NCI-H69 (cell line): ENCODE data around the gene RAMP1.
"Not testable (repeated sequence)": the region's sequence is repeated elsewhere in the genome, so short reads cannot be mapped to it uniquely, and the experiment has no call there.

Source experiments
- DNase-seq: peaks from one replicate; lab custom pipeline; 2025; lab: John Stamatoyannopoulos, UW

RAMP1 gene

DNA sequence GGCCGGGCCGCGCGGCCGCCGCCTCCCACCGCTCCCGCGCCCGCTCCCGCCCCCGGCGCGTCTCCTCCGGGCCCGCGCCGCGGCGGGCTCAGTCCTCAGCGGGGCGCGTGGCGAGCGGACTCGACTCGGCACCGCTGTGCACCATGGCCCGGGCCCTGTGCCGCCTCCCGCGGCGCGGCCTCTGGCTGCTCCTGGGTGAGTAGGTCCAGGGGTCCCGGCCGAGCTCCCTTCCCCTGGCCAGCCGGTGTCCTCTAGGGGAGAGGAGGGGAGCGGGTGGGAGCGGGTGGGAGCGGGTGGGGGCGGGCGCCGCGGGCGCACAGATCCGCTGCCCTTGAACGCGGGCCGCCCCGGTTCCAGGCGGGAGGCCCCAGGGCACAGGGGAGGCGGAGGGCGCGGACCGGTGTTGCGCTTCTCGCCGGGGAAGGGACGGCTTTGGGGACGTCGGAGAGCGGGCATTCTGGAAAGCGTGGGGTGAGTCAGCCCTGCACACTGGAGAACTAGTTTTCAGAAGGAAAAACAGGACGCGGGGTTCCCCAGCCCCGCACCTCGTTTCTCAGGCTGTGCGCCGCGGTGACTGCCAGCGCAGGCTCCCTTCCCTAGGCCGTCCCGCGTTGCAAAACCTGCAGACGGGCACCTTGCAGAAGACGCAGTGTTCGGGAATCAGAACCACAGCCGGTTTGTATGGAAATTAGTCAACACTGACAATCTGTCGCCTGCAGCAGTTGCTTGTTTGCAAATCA, at the start of gene RAMP1:
TSS of gene RAMP1 (plus strand) at position 91 of the 740 bp plus-strand sequence. CDS start at position 144, 53 bp downstream.
- peak; percentile 49 for DNase-seq

DNA sequence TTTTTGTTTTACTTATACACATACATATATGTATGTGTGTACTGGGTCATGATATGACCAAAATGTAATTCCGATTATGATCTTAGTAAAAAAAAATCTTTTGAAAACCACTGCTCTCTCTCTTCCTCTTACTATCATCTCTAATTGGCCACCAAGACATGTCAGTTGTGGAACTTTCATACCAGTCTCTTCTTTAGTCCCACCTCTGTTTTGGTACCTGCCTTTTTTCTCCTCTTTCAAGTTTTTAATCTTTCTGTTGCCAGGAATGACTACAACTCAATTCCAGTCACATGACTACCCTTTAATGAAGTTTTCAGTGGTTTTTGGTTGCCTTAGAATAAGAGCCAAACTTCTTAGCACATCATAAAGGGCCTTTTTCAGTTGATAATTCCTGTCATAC, 43.8 kb upstream of the RAMP1 start:
- DNase-seq = no peak

DNA sequence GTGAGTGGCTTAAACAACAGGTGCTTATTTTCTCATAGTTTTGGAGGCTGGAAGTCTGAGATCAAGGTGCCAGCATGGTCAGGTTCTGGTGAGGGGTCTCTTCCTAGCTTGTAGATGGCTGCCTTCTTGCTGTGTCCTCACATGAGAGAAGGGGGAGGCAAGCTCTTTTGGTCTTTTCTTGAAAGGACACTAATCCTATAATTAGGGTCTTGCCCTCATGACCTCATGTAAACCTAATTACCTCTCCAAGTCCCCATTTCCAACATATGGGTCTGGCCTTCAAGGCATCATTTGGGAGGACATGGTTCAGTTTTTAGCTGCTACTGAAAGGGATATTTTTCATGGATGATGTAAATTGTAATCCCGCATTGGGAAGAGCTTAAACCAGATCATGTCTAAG, 42.9 kb upstream of the RAMP1 start:
- DNase-seq = no peak

DNA sequence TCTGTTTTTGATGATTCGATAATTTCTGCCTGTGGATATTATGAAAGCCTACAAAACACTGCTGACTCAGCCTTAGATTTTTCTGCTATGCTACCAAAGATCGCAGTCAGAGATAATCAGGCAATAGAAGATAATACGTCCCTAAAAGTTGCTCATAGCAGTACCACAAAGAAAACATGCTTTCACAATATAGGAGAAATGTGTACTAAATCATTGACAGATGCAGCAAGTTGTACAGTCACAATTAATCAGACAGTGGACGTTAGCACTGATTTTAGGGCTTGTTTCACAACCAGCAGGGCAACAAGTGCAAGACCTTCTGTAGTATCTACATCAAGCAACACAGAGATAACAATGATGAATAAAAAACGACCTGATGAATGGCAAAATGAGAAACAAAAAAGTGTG, 41.4 kb upstream of the RAMP1 start:
- no peak for DNase-seq

DNA sequence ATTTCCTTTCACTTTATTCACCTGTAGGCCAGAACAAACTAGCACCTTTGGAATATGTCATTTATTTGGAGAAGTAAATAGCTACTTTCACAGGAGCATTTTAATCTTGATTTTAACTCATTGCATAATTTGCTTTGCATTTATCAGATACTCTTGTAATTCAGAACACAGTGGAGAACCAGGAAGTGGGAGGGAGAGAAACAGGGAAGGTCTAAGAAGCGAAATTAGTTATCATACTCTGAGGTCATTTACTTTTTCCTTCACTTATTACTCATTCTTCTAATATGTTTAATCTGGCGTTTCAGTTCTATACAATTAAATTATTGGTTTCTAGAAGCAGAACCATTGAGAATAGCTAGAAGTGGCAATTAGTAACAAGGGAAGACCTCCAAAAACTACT, 40.2 kb upstream of the RAMP1 start:
- DNase-seq = no peak

DNA sequence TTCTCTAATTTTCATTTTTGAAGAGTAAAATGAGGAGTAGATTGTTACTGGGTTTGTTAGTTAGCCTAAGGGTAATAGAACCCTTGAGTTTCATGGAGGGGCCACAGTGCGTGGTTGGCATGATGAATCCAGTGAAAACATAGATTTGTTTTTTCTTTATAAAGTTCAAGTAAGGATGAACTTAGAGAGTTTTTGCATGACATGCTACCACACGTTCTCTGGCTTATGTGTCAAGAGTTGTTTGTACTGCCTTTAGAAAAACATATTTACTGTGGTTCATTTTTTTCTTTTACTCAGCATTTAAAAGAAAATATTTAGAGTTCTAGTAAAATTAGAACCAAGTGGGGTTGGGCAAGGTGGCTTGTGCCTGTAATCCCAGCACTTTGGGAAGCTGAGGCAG, 39.0 kb upstream of the RAMP1 start:
- no peak for DNase-seq

DNA sequence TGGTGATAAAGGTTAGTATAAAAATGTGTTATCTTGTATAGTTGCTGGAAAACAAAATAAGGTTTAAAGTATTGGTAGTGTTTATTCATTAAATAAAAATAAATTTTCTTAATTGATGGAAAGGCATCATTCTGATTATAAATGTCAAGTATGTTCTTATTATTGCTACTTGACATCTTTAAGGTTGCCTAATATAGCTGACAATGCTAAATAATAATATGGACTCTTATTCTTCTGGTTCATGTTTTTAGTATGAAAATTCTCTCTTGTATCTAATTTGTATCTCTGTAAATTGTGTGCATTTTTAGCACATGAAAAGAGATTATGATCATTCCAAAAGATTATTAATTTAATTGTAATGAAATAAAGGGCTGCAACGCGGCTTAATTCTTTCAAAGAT, 35.9 kb upstream of the RAMP1 start:
- no peak for DNase-seq

DNA sequence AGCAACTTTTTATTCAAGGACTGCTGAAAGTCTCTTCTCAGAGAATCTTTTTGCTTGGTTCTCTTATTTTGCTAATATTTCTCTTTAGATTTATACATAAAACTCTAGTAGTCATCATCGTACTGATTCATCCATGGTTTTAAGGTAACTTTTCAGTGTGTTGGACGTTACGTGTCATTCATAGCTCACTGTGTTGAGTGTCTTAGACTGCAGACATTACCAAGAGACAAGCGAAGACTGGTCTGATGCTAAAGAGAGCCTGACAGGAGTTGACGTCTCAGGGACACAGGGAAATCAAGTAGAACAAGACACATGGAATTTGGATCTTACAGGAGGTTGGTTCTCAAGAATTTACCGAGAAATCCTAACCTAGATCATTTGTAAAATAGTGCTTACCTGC, 35.3 kb upstream of the RAMP1 start:
- peak; percentile 12 for DNase-seq

DNA sequence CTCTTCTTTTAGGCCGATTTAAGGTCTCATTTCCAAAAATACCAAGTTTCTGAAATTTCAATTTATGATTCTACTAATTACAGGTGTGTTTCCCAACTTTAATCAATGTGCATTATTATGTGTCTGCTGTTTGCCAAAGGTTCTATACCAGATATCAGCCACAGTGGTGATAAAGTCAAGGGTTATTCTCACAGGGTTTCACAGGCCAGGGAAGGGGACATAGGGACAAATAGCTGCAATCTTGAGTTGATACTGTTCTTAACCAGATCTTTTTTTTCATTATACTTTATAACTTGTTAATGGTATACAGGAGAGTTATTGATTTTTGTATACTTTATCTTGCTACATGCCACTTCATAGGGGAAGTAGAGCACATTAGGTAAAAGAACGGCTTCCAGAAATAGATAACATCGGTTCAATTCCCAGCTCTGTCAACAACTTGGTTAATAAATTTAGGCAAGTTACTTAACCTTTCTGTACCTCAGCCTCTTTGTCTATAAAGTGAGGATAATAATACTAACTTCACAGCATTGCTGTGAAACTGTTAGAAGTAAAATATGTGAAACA, 31.9 kb upstream of the RAMP1 start:
- no peak for DNase-seq

DNA sequence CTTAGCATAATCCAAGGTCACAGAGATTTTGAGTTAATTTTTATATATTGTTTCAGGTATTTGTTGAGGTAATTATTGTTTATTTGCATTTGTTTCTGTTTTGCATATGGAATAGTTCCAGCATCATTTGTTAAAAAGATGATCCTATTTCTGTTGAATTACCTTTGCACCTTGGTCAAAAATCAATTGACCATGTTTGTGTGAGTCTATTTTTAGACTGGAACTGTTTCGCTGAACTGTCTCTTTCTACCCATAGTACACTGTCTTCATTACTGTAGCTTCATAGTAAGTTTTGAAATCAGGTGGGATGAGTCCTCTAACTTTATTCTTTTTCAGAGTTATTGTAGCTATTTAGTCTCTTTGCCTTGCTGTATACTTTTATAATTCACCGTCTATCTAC, 28.9 kb upstream of the RAMP1 start:
- no peak for DNase-seq

DNA sequence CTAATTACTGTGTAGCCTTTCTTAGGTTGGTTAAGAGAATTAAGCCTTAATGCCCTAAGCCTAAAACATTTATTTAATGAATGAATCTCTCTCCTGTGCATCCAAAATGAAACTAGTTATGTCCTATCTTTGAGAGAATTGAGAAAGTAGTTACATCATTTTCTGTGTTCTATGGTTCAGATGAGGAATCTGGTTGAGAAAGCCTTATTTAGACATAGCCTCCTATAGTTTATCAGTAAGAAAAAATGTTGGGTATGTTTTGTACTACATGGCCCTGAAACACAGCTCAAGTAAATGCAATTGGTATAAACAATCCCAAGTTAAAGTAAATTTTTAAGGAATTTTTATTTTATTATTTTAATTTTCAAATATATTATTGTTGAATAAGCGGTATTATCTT, 25.9 kb upstream of the RAMP1 start:
- DNase-seq = no peak

DNA sequence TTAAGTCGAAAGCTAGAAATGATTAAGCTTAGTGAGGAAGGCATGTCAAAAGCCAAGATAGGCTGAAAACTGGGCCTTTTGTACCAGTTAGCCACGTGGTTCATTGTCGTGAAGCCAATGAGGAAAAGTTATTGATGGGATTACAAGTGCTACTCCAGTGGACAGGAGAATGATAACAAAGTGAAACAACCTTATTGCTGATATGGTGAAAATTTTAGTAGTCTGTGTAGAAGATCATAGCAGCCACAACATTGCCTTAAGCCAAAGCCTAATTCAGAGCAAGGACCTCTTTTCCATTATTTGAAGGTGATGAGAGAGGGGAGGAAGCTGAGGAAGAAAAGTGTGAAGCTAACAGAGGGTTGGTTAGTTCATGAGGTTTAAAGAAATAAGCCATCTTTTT, 24.1 kb upstream of the RAMP1 start:
- DNase-seq = no peak

DNA sequence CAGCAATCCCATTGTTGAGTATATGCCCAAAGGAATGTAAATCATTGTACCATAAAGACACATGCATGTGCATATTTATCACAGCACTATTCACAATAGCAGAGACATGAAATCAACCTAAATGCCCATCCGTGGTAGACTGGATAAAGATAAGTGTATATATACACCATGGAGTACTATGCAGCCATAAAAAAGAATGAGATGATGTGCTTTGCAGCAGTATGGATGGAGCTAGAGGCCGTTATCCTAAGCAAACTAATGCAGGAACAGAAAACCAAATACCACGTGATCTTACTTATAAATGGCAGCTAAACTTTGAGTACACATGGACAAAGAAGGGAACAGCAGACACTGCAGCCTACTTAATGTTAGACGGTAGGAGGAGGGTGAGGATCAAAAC, 18.4 kb upstream of the RAMP1 start:
- no peak for DNase-seq

DNA sequence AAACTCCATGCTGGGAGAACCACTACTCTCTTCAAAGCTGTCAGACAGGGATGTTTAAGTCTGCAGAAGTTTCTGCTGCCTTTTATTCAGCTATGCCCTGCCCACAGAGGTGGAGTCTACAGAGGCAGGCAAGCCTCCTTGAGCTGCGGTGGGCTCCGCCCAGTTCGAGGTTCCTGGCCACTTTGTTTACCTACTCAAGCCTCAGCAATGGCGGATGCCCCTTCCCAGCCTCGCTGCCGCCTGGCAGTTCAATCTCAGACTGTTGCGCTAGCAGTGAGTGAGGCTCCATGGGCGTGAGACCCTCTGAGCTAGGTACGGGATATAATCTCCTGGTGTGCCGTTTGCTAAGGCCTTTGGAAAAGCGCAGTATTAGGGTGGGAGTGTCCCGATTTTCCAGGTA, 10.5 kb upstream of the RAMP1 start:
- not testable (repeated sequence) for DNase-seq

DNA sequence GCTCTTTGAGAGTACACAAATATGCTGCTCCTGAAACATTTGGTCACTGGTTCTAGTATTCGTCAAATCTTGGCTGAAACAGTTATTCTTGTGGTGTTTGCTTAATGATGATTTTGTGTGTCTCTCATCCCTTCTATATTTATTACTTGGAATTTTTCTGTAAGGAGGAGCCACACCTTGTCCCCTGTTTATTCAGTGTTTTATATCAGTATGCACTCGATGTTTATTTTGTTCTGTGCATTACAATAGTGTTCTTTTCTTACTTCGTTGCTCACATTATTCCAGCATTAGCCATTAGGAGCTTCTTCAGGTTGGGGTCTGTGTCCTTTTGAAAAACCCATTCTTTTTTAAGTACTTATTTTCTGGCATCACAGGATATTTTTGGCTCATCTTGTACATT, 5.1 kb upstream of the RAMP1 start:
- DNase-seq = no peak

DNA sequence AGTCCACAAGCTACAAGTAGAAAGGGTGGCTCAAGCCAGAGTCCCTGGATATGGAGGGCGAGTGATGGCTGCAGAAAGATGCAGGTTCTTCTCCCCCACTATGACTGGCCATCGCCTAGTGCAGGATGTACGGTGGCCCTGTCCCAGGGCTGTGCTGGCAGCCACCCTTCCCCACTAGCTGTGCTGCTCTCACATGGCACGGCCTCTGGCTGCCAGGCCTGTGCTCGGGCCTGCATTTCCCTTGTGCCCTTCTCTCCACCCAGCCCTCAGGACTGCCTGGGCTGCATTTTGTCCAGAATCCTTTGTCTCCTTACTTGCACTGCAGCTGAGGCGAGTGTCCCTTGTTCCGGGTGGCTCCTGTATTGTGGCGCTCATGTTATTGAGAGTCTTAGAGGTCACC, 1.6 kb upstream of the RAMP1 start:
- no peak for DNase-seq

DNA sequence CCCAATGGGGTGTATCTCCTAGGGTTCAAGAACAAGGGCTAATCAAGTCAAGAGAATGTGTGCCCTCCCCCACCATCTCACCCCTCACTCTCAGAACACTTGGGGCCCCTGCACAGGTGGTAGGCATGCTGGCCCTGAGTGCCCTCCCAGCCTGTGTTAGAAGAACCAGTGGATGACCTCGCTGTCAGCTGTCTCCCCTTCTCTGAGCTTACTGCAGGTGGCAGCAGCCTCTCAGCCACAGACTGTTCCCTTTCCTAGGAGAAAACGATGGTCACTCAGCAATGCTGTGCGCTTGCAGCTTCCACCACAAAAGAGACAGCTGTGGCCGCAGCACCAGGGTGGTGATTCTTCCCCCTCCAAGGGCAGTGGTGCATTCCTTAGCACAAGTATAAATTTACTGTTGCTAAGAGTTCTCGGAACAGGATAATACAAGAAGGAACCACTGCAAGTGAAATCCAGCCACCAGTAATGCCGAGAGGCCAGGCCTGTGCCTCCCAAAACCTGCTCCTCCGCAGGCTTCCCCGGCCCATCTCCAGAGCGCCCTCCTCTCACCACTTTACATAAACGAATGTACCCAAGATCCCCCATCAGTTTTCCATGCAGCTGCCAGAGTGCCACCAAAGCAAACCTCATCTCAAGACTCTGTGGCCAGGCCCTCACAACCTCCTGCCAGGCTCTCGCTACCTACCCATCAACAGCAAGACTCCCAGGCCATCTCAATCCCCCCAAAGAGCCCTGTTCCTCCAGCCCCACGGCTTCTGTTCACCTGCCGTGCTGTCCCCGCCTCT, 935 bp upstream of the RAMP1 start:
- peak; percentile 75 for DNase-seq

DNA sequence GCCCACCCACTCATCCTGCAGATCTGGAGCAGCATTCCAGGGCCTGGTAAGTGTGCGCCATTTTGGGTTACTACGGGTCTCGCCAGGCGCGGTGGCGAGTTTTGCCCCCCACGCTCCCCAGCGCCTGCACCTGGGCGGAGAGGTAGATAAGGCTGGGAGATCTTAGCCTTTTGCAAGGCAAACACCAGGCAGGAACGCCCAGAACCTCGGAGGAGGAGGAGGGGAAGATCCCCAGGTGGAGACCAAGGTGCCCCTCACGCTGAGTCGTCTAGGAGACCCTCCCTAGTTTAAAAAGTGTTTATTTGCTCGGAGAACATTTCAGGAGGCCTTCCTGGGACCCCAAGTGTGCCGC, 365 bp upstream of the RAMP1 start:
- peak; percentile 10 for DNase-seq

DNA sequence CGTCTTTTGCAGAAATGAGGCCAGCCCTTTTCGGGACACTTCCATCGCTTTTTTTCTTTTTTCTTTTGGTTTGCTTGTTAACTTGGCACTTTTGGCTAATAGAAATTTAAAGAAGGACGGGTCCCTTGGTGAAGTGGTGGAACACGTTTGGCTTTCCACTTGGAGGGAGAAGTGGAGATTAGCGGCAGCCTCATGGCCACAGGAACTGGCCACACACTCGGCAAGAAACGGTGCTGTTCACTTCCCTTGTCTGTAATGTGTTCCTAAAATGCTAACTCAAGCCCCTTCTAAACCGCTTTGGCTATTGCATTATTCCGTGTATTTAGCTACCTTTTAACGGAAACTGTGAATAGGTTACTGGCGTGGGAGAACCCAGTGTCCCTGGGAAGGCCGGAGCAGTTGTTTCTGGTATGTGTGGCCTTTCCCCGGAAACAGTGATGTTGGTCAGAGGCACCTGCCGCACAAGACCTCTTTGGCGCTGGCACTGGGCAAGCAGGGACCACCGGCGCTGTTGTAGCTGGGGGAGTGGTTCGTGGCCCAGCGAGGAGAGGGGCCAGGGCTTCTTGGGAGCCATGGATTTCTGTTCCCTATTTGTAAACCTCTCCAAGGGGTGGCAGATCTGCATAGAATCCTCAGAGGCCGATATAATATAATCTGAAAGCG, 981 bp downstream of the RAMP1 start:
- DNase-seq = no peak

DNA sequence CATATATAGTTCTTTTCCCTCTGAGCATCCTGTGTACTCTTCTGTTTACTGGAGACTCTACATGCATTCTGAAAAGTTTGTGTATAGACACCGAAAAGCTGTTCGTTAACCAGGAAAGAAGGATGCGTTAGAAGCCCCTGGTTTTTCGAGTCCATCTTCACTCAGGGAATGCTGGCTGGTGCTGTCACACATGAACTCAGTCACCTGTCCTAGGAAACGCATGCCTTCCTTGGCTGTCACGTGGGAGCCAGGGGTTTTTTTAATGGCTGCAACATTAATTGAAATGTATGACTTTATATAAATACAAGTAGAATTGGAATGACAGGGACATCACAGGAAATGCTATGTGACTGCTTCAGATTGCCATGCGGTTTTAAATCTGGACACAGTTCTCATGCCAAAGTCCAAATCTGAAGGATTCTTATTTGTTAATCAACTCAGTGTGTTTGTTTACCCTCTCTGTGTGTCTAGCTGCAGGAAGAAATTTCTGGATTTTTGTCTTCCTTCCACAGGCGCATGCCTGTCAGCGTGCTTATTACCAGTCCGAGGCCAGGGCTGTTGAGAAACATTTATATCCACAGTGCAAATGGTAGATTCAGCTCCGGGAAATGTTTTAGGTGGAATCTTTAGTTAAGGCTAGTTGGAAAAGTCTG, 2.6 kb downstream of the RAMP1 start:
- no peak for DNase-seq

DNA sequence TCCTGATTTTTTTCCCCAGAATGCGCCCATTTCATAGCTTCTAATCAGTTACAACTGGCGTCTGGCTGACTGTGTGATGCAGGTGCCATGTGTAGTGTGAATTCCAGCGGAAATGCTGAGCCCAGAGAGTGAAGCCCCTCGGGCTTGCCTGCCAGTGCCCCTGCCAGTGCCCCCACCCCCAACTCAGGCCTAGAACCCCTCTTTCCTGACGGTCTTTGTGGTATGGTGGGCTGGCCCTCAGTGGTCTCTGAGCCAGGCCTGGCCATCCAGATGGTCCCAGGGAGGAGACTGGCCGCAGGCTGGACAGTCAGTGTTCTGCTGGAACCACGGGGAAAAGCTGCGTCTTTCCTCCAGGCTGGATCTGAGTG, 3.1 kb downstream of the RAMP1 start:
- DNase-seq = no peak

DNA sequence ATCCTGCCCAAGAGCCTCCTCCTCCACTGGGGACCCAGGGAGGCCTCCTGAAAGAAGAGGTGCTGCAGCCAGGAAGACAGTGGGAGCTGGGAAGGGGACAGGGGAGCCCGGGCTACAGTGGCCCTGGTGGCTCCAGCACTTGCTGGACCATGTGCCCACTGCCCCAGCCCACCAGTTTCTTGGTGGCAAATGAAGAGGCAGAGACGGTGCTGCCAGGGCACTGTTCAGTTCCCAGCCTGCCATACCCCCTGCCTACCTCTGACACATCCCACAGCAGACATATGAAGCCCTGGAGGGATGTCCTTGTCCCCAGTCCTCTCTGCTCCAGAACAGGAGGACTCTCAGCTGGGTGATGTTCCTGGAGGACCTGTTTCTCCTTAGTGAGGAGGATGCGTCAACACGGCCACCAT, 3.7 kb downstream of the RAMP1 start:
- DNase-seq = no peak
